Posterior vena cava (tissue), 2 donors: ENCODE results near the gene VIM. TPM values are rescaled to one million over a fixed set of nuclear protein-coding genes. Genes with fewer than 3 reads are reported as not detected.

Experiments
- DNase-seq: peaks from one replicate; pipeline ENCODE4 v3.0.0-alpha.2; 2020; ENCODE audit warnings: low spot score
- intact Hi-C, 2 donors: fragments of 100-400 bp; cut with DNase I; formaldehyde crosslinking; loops; one replicate each; pipeline versions ENCODE4 v1.14.1 to v1.14.2; 2022 to 2023
- total RNA-seq, 2 donors: library from RNA; stranded (reverse); fragmentation: NEBNext Ultra II Directional; extraction: Animal tissue kit (Norgen Biotek cat#: 25700); gene quantifications; one replicate each; pipeline ENCODE4 v1.2.1, GENCODE V29; 2021
- donor health status: DM: yes; HTN: yes; CAD: no.
- donor health status: DM: yes; HTN: yes; CAD: no.

The VIM gene
- total RNA-seq, 2 donors from 2014 or later: 2,278 to 2,643 TPM

GRCh38 chr10:17206210-17206709, 21.8 kb upstream of the VIM start:
- DNase-seq: no peak
- intact Hi-C loops: no loop called here

DNA sequence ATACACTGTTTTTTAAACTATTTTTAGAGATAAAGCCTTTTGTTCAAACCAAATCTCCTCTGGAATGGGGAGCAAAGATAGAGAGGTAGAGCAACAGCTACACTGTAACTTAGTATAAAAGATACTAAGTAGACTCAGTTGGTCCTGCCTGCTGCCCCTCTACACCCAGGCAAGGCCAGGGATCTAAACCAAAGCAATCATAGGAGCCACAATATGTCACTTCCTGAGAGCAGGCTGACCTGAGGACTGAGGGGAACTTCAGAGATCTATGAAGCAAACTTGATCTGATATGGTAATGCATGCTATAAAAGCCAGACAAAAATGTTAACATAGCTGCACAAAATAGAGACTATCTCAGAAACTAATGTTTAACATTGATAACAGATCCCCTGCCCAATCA, 19.6 kb upstream of the VIM start:
- no peak for DNase-seq
- intact Hi-C loops: no loop called here

- intact Hi-C loops: no loop called here
- DNase-seq: no peak
Observed at GRCh38 chr10:17209302-17209701, 18.7 kb upstream of the VIM start.

- intact Hi-C loops: no loop called here
- DNase-seq: no peak
Observed at GRCh38 chr10:17209881-17210280, 18.2 kb upstream of the VIM start.

DNA sequence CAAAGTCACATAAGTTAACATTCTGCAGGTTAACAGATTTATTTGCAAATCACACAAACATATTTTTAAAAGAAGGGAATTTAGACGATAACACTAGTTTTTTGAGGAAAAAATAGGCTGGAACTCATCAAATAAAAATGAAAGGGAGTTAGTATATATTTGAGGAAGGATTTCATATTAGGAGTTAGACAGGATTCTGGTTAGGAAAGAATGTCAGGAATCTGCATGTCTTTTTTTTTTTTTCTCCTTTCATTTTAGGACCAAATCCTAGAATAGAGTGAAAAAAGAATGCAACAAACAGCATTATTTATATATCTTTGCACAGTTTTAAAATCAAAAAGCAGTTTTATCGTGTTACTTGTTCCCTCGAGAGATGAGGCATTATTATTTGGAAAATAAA, 17.7 kb upstream of the VIM start:
- DNase-seq: no peak
- intact Hi-C loops: no loop called here

DNA sequence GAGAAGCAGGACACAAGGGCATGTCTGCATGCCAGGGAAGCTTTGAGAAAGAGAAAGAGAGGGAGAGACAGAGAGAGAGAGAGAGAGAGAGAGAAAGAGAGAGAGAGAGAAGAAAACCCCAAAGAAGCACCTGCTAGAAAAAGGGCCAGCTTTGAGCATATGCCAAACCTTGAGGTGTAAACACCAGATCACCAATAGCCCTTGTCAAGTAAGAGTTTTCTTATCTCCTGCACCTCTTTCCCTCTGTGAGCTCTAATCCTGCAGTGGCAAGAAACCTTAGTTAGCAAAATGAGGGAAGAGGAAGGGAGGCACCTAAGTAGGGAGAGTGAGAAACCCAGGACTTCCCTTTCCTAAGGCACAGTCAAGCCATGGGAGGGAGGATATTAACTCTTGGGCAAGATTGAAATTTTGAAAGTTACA, 15.2 kb upstream of the VIM start:
- DNase-seq: no peak
- intact Hi-C loops: no loop called here

GRCh38 chr10:17213646-17214349, 14.2 kb upstream of the VIM start:
- no peak for DNase-seq
- intact Hi-C loops: no loop called here

- intact Hi-C loops: no loop called here
- no peak for DNase-seq
Observed at GRCh38 chr10:17214526-17214925, 13.5 kb upstream of the VIM start.

- no peak for DNase-seq
- intact Hi-C loops: no loop called here
Observed at GRCh38 chr10:17214971-17215781, 12.9 kb upstream of the VIM start.

GRCh38 chr10:17215782-17216122, 12.3 kb upstream of the VIM start:
- intact Hi-C loops: no loop called here

DNA sequence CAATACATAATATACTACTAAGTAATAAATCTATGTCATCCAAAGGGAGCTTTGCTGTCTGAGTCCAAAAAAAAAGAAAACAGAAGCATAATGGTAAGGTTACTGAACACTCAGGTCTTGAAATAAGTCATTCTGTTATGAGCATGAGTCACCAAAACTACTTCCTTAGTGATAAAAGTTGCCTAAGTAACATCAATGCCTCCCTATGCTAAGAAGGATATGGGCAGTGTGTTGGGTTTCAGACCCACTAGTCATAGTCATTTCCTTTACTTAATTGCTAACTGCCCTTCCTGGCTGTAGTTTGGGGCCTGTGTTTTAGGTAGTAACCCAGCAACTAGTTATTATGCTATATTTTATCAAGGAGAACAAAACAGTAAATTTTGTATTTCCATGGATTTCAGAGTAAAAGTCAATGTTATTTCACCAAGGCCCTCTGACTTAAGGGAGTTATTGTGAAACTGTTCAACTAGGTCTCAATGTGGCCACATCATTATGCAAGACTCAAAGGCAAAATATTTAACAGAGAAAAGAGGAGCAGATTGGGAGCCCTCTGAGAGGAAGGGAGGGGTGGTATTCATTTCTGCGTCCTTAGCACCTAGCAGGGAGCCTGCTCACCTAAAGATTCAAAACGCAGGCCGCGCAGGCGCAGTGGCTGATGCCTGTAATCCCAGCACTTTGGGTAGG, 11.7 kb upstream of the VIM start:
- DNase-seq: no peak
- intact Hi-C loops: no loop called here

More at GRCh38 chr10:17215782-17216122, 12.3 kb upstream of the VIM start:
- DNase-seq: no peak

- intact Hi-C loops: no loop called here
- DNase-seq: no peak
Observed at GRCh38 chr10:17216901-17217395, 11.1 kb upstream of the VIM start.

- intact Hi-C loops: no loop called here
- DNase-seq: no peak
Observed at GRCh38 chr10:17217631-17218232, 10.3 kb upstream of the VIM start.

DNA sequence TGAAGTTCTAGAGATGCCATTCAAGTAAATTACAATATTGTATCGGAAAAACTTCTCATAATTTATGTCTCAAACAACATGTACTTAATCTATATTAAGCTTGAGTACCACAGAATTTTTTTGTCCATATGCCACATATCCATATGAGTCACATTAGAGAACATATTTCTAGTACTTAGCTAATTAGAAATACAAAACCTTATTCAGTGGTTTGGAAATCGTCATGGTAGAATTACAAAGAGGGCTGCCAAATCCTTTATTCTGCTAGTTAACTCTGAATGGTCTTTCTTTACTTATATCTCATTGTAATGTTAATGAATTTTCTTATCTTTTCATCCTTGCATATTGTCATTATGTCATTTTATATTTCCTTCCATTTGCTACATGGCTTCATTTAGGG, 9.0 kb upstream of the VIM start:
- intact Hi-C loops: no loop called here
- no peak for DNase-seq

DNA sequence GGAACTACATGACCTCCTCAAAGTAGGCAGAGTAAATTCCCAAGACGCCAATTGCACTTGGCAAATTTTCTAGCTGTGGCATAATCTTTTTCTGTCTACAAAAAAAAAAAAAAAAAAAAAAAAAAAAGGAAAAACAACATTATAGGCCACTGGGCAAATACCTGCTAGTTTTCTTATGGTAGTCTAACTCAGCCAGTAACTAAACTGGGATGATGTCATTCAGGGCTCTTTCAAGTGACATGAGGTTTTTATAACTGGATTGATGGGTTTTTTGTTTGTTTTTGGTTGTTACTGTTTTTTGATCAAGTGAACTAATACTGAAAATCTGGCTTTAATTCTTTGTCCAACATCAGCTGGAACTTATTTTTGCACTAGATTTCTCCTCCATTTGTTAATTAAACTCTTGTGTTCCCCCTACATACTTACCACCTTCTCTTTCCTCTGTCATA, 7.4 kb upstream of the VIM start:
- no peak for DNase-seq
- intact Hi-C loops: no loop called here

- intact Hi-C loops: no loop called here
- no peak for DNase-seq
Observed at GRCh38 chr10:17222329-17222728, 5.7 kb upstream of the VIM start.

GRCh38 chr10:17225808-17226207, 2.2 kb upstream of the VIM start:
- DNase-seq: no peak
- intact Hi-C loops: no loop called here

DNA sequence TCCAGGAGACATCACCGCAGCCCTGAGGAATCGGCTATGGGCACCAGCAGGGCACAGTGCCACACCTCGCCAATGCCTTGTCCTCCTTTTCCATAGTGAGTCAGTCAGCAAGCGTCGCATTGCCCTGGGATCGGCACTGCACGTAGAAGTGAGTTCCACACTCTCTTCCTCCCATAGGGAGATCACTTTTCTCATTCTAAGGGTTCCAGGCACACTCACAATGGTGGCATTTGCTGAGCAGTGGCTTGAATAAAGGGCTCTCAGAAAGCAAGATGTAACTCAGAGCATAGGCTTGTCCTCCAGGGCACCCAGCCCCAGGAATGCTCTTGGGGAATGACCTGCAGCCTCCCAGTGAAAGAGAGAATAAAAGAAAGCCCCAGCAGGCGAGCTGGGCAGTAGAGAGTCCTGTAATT, 1.1 kb upstream of the VIM start:
- intact Hi-C loops: no loop called here
- DNase-seq: no peak

GRCh38 chr10:17227367-17228090, 512 bp upstream of the VIM start:
- intact Hi-C loops: no loop called here
- DNase-seq: no peak
